OCI-LY7 (cell line): ENCODE data around the gene CLMN. TPM values are rescaled to one million over a fixed set of nuclear protein-coding genes. Genes with fewer than 3 reads are reported as not detected.

Experiments
- BruUV-seq: library from RNA; stranded (reverse); fragments of 400-500 nt; replicated peaks from 2 replicates; lab custom pipeline; 2021; lab: Mats Ljungman, UMichigan
- CTCF ChIA-PET: fragments of 300-600 bp; sonication (Branson Sonifier 250); formaldehyde crosslinking; loops from one replicate; lab custom pipeline; 2022; ENCODE audit warnings: antibody characterized with exemption; ENCODE audit not compliant: unreplicated experiment; lab: Charles Lee
- POLR2A ChIA-PET: fragments of 300-600 bp; sonication (Branson Sonifier 250); formaldehyde crosslinking; loops from one replicate; lab custom pipeline; 2022; ENCODE audit warnings: antibody characterized with exemption; lab: Charles Lee
- DNase-seq: peaks from one replicate; pipeline ENCODE4 v3.0.0-alpha.2; 2015; ENCODE audit warnings: low spot score
- H2AFZ ChIP-seq: fragments of 200-600 bp; sonication (generic), shearing (Covaris generic); 2 replicates; pipeline ENCODE4 v1.6.1; 2014; ENCODE audit warnings: mild to moderate bottlenecking, antibody characterized with exemption, low read length, moderate library complexity
- H3K27ac ChIP-seq: fragments of 200-600 bp; sonication (generic); 2 replicates; pipeline ENCODE4 v1.5.1; 2014; ENCODE audit warnings: mixed run types, low read depth, mild to moderate bottlenecking, moderate library complexity, low read length, inconsistent platforms; ENCODE audit not compliant: poor library complexity, severe bottlenecking
- H3K36me3 ChIP-seq: fragments of 200-600 bp; sonication (generic); 2 replicates; pipeline ENCODE4 v1.6.1; 2014; ENCODE audit warnings: mild to moderate bottlenecking, antibody characterized with exemption, low read length, moderate library complexity, mixed read lengths; ENCODE audit not compliant: insufficient read depth
- H3K4me1 ChIP-seq: fragments of 200-600 bp; sonication (generic); 2 replicates; pipeline ENCODE4 v1.5.1; 2014; ENCODE audit warnings: mild to moderate bottlenecking, low read length; ENCODE audit not compliant: insufficient read depth, poor library complexity, severe bottlenecking
- H3K4me2 ChIP-seq: fragments of 200-600 bp; sonication (generic); 2 replicates; pipeline ENCODE4 v1.6.1; 2014; ENCODE audit warnings: mild to moderate bottlenecking, low read length
- H3K4me3 ChIP-seq: fragments of 200-600 bp; sonication (generic); 2 replicates; pipeline ENCODE4 v1.5.1; 2014; ENCODE audit warnings: mild to moderate bottlenecking, low read depth, low read length; ENCODE audit not compliant: poor library complexity, severe bottlenecking
- H3K79me2 ChIP-seq: fragments of 200-600 bp; sonication (generic); 2 replicates; pipeline ENCODE4 v1.6.1; 2016; ENCODE audit warnings: low read depth, mild to moderate bottlenecking, low read length, moderate library complexity, mixed read lengths; ENCODE audit not compliant: insufficient read depth
- H3K9me2 ChIP-seq: fragments of 200-600 bp; sonication (generic); 2 replicates; pipeline ENCODE4 v1.6.1; 2016; ENCODE audit warnings: mild to moderate bottlenecking, low read length, mixed read lengths; ENCODE audit not compliant: insufficient read depth
- H3K9me3 ChIP-seq: fragments of 200-600 bp; sonication (generic); 2 replicates; pipeline ENCODE4 v1.6.1; 2014; ENCODE audit warnings: mild to moderate bottlenecking, mixed run types, low read length, mixed read lengths
- H4K20me1 ChIP-seq: fragments of 200-600 bp; sonication (generic); 2 replicates; pipeline ENCODE4 v1.6.1; 2014; ENCODE audit warnings: mild to moderate bottlenecking, antibody characterized with exemption, low read length, moderate library complexity, mixed read lengths; ENCODE audit not compliant: insufficient read depth
- EZH2phosphoT487 ChIP-seq: fragments of 200-600 bp; sonication (generic); IDR thresholded peaks from 2 replicates; pipeline ENCODE4 v1.6.1; 2018; ENCODE audit warnings: low read depth, borderline replicate concordance, mild to moderate bottlenecking, mixed run types, antibody characterized with exemption, low read length, moderate library complexity, mixed read lengths
- intact Hi-C: fragments of 100-400 bp; cut with micrococcal nuclease; formaldehyde crosslinking; loops from one replicate; pipeline ENCODE4 v1.10.0; 2022; ENCODE audit not compliant: unreplicated experiment
- total RNA-seq, 2 experiments: library from RNA; depleted of rRNA in 1 of 2; stranded (reverse); fragments of >200 nt in 1 of 2; shearing (Covaris generic) in 1 of 2; gene quantifications; 2 replicates each; pipeline ENCODE4 v1.2.3, GENCODE V29; 2014 to 2022
- TF ChIP-seq, protein P1 (sequence below): fragments of 200-600 bp; sonication (generic); conservative IDR thresholded peaks from 2 replicates; pipeline ENCODE4 v1.5.1; 2014; ENCODE audit warnings: mild to moderate bottlenecking, antibody characterized with exemption, low read length, moderate library complexity, mixed read lengths

Gene CLMN
- total RNA-seq, 2 experiments from 2014 or later: 6.8 to 12.0 TPM

DNA sequence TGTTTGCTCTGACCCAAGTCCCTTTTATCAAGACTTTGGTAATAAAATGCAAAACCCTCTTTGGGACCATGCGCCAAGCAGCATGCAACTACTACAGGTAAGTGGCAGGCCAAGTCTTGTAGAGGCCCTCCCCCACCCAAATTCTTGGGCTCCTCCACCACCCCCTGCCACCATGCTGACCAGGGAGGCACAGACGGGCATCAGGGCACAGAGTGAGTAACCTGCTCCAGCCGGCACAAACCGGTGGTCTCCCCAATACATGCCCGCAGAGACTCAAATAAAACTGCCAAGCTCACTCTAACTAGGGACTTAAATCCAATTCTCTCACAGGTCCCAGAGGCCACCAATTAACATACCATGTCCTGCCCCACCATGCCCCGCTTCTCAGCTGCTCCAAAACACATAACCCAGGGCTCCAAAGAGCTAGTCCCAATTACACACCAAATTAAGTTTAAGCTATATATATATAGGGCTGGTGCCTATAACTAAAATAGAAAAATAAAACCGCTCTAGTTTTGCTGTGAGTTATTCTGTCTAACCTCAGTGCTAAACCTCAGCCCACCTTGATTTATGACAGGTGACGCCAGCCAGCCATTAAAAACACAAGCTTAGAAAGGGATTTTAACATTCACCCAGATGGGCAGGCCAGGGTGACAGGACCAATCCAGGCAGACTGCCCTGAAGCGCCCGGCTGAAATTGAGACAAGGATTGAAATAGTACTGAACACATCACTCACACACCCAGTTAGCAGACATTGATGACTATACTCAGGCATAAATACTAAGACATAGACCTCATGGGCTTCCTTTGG is 81.0 kb downstream of the CLMN start:
- ChIA-PET CTCF (no interaction called here), POLR2A (no interaction called here)
- Histone ChIP-seq H4K20me1 (no peaks in the 10 kb centered on the region), H3K27ac (no peak overlapping the region), H3K9me3 (no peaks in the 10 kb centered on the region), H3K79me2 (no peaks in the 10 kb centered on the region), H2AFZ (no peak overlapping the region), H3K4me3 (no peak overlapping the region), H3K36me3 (no peaks in the 10 kb centered on the region), H3K9me2 (no peaks in the 10 kb centered on the region), H3K4me2 (no peak overlapping the region), H3K4me1 (peaks cover 9% of the 10 kb centered on the region)
- TF ChIP-seq, protein P1, sequence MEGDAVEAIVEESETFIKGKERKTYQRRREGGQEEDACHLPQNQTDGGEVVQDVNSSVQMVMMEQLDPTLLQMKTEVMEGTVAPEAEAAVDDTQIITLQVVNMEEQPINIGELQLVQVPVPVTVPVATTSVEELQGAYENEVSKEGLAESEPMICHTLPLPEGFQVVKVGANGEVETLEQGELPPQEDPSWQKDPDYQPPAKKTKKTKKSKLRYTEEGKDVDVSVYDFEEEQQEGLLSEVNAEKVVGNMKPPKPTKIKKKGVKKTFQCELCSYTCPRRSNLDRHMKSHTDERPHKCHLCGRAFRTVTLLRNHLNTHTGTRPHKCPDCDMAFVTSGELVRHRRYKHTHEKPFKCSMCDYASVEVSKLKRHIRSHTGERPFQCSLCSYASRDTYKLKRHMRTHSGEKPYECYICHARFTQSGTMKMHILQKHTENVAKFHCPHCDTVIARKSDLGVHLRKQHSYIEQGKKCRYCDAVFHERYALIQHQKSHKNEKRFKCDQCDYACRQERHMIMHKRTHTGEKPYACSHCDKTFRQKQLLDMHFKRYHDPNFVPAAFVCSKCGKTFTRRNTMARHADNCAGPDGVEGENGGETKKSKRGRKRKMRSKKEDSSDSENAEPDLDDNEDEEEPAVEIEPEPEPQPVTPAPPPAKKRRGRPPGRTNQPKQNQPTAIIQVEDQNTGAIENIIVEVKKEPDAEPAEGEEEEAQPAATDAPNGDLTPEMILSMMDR: no peak
- no peak for TF ChIP-seq EZH2phosphoT487
- intact Hi-C loops: no loop called here
- no TSS peak for BruUV-seq
- DNase-seq: no peak

DNA sequence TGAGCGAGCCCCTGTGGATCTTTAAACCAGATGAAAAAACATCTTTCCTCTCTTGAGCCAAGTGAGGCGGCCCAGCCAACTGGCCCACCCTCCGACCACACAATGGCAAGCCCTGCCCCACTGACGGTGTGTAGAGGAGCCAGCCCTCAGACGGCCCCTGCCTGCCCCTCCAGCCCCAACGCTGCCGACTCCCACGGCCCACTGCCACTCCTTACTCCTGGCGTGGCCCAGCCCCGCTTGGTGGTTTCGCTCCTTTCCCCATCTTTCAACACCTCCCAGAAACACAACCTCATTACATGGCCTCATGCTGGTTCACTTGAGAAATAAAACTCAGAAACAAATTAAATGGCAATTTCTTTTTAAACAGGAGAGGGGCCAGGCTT is 81.8 kb downstream of the CLMN start:
- Histone ChIP-seq H3K4me1 (peaks cover 15% of the 10 kb centered on the region), H4K20me1 (no peaks in the 10 kb centered on the region), H3K4me2 (no peak overlapping the region), H3K36me3 (no peaks in the 10 kb centered on the region), H3K79me2 (no peaks in the 10 kb centered on the region), H3K4me3 (no peak overlapping the region), H3K27ac (no peak overlapping the region), H3K9me3 (no peaks in the 10 kb centered on the region), H3K9me2 (no peaks in the 10 kb centered on the region), H2AFZ (no peak overlapping the region)
- no peak for DNase-seq
- ChIA-PET POLR2A (no interaction called here), CTCF (no interaction called here)
- no TSS peak for BruUV-seq
- no peak for TF ChIP-seq EZH2phosphoT487
- TF ChIP-seq, protein P1: no peak
- intact Hi-C loops: no loop called here
